Cardiac muscle cell (in vitro differentiated cells and primary cell): ENCODE measurements around the gene ALDH1A1. TPM values are rescaled to one million over a fixed set of nuclear protein-coding genes. Genes with fewer than 3 reads are reported as not detected.

Experiments used
- DNase-seq, 2 donors: peaks; one replicate each; pipeline versions ENCODE4 v3.0.0 to v3.0.0-alpha.2; 2010 to 2017; ENCODE audit warnings: low read depth in 1 of 2, low spot score in 1 of 2
- H3K27ac ChIP-seq: fragments of 200-600 bp; sonication (generic); 2 replicates; pipeline ENCODE4 v1.5.1; 2016
- H3K27me3 ChIP-seq: fragments of 200-600 bp; sonication (generic); 2 replicates; pipeline ENCODE4 v1.6.0; 2016; ENCODE audit warnings: control low read depth
- H3K36me3 ChIP-seq: fragments of 200-600 bp; sonication (generic); 2 replicates; pipeline ENCODE4 v1.5.1; 2016; ENCODE audit warnings: control low read depth
- H3K4me1 ChIP-seq: fragments of 200-600 bp; sonication (generic); 2 replicates; pipeline ENCODE4 v1.8.1; 2017; ENCODE audit warnings: low read depth, mild to moderate bottlenecking, mixed run types
- H3K4me3 ChIP-seq: fragments of 200-600 bp; sonication (generic); 2 replicates; pipeline ENCODE4 v1.5.1; 2016; ENCODE audit warnings: mild to moderate bottlenecking
- H3K9me3 ChIP-seq: fragments of 200-600 bp; sonication (generic); 2 replicates; pipeline ENCODE4 v1.5.1; 2017; ENCODE audit warnings: low read depth, mild to moderate bottlenecking, control low read depth
- polyA plus RNA-seq: library from polyadenylated mRNA; unstranded; fragments of >200 nt; fragmentation: Nextera tagmentation; extraction: Ambion mirVana; gene quantifications from 2 replicates; pipeline ENCODE4 v1.2.1, GENCODE V29; 2016
- total RNA-seq: library from RNA; depleted of rRNA; stranded (reverse); fragments of >200 nt; gene quantifications from 2 replicates; pipeline ENCODE4 v1.2.3, GENCODE V29; 2016
- TF ChIP-seq, protein P1 (sequence below): IDR thresholded peaks from 2 replicates; pipeline ENCODE4 v1.5.1; 2012; ENCODE audit warnings: low read depth, mild to moderate bottlenecking, low read length

ALDH1A1 gene
- total and polyA plus RNA-seq, 2 experiments from 2014 or later: 0.48 to 1.6 TPM

DNA sequence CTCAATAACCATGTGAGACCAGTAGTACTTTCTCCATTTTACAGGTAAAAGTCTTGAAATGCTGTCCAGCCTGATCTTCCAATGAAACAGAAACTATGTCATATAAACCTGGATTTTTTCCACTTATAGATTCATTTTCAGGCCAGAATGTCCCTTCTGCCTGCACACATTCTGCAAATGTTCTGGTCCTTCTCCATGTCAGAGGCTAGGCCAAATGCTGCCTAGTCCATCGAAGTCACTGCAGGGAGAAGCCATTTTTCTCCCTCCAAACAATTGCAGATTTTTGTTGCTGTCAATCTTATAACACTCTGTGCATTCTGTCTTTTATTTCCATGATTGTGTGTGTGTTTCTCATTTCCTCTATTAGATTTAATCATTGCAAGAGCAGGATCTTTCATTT lies 59.4 kb downstream of the ALDH1A1 start:
- no peak for DNase-seq
- no peak overlapping the region for H3K27ac ChIP-seq
- H3K27me3 ChIP-seq: no peaks in the 10 kb centered on the region
- no peak overlapping the region for H3K4me3 ChIP-seq
- H3K4me1 ChIP-seq: no peaks in the 10 kb centered on the region
- H3K36me3 ChIP-seq: no peaks in the 10 kb centered on the region
- TF ChIP-seq, protein P1, sequence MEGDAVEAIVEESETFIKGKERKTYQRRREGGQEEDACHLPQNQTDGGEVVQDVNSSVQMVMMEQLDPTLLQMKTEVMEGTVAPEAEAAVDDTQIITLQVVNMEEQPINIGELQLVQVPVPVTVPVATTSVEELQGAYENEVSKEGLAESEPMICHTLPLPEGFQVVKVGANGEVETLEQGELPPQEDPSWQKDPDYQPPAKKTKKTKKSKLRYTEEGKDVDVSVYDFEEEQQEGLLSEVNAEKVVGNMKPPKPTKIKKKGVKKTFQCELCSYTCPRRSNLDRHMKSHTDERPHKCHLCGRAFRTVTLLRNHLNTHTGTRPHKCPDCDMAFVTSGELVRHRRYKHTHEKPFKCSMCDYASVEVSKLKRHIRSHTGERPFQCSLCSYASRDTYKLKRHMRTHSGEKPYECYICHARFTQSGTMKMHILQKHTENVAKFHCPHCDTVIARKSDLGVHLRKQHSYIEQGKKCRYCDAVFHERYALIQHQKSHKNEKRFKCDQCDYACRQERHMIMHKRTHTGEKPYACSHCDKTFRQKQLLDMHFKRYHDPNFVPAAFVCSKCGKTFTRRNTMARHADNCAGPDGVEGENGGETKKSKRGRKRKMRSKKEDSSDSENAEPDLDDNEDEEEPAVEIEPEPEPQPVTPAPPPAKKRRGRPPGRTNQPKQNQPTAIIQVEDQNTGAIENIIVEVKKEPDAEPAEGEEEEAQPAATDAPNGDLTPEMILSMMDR: no peak
- H3K9me3 ChIP-seq: no peaks in the 10 kb centered on the region

- Histone ChIP-seq H3K27ac (no peak overlapping the region), H3K36me3 (no peaks in the 10 kb centered on the region), H3K27me3 (no peaks in the 10 kb centered on the region), H3K9me3 (no peaks in the 10 kb centered on the region), H3K4me3 (no peak overlapping the region), H3K4me1 (no peaks in the 10 kb centered on the region)
- TF ChIP-seq, protein P1: no peak
- no peak for DNase-seq
Measured at GRCh38 chr9:72891043-72891442, 61.8 kb downstream of the ALDH1A1 start.

GRCh38 chr9:72888943-72889342 lies 63.9 kb downstream of the ALDH1A1 start:
- H3K27me3 ChIP-seq: no peaks in the 10 kb centered on the region
- no peaks in the 10 kb centered on the region for H3K4me1 ChIP-seq
- TF ChIP-seq, protein P1: no peak
- no peak for DNase-seq
- no peaks in the 10 kb centered on the region for H3K36me3 ChIP-seq
- no peak overlapping the region for H3K4me3 ChIP-seq
- H3K9me3 ChIP-seq: no peaks in the 10 kb centered on the region
- no peak overlapping the region for H3K27ac ChIP-seq

DNA sequence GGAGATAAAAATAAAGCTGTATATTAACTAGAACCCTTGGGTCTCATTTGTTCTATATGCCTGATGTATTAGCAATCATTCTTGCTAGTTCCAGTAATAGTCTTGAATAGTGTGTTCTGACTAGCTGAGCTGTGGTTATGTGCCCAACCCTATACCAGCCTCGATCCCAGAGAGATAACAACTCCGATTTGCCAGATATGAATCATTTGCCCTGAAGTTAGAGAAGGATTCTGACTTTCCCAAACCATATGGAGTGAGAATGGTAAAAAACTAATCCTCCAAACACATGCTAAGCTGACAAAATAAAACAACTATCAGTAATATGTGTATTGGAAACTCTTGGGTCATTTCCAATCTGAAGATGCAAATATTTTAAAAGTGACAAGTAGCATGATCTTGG lies 64.8 kb downstream of the ALDH1A1 start:
- Histone ChIP-seq H3K9me3 (no peaks in the 10 kb centered on the region), H3K4me1 (no peaks in the 10 kb centered on the region), H3K36me3 (no peaks in the 10 kb centered on the region), H3K4me3 (no peak overlapping the region), H3K27me3 (no peaks in the 10 kb centered on the region), H3K27ac (no peak overlapping the region)
- TF ChIP-seq, protein P1: no peak
- no peak for DNase-seq

- Histone ChIP-seq H3K27ac (no peak overlapping the region), H3K36me3 (no peaks in the 10 kb centered on the region), H3K4me1 (no peaks in the 10 kb centered on the region), H3K27me3 (no peaks in the 10 kb centered on the region), H3K9me3 (no peaks in the 10 kb centered on the region), H3K4me3 (no peak overlapping the region)
- no peak for DNase-seq
- TF ChIP-seq, protein P1: no peak
Measured at GRCh38 chr9:72886386-72886785, 66.5 kb downstream of the ALDH1A1 start.

DNA sequence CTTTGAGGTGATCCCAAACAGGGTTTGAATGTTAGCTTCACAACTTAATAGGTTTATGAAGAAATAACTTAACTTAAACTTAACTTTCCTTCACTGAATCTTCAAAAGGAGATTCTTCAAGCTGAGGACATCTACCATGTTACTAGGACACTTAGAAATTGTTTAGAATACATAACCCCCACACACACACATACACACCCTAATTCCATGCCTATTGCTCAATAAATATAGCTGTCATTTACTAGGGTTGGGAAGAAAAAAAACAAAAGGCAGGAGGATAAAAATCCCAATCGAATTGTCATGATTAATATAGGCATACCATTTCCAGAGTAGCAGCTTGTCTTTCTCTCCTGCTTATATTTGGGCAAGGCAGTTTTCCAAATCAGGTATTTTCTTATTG lies 68.3 kb downstream of the ALDH1A1 start:
- Histone ChIP-seq H3K4me3 (no peak overlapping the region), H3K4me1 (no peaks in the 10 kb centered on the region), H3K36me3 (no peaks in the 10 kb centered on the region), H3K9me3 (no peaks in the 10 kb centered on the region), H3K27ac (no peak overlapping the region), H3K27me3 (no peaks in the 10 kb centered on the region)
- no peak for DNase-seq
- TF ChIP-seq, protein P1: no peak
